Stimulated activated CD4-positive, alpha-beta T cell treated with anti-CD3 and anti-CD28 coated beads, Interleukin-4, amount 100 ng/mL, for 48 hours (primary cell): ENCODE results near the gene RXRA.

Source experiments
- DNase-seq, 2 donors: peaks; one replicate each; pipeline ENCODE4 v3.0.0-alpha.2; 2020; ENCODE audit warnings: low read depth in 2 of 2

The RXRA gene

GRCh38 chr9:134338394-134339182 lies 12.3 kb downstream of the RXRA start:
- DNase-seq: no peak

GRCh38 chr9:134339183-134339806 lies 13.0 kb downstream of the RXRA start:
- no peak for DNase-seq

- DNase-seq: no peak
Measured at GRCh38 chr9:134340475-134341160, 14.4 kb downstream of the RXRA start.

- no peak for DNase-seq
Measured at GRCh38 chr9:134341306-134341705, 15.1 kb downstream of the RXRA start.

GRCh38 chr9:134341929-134342745 lies 15.9 kb downstream of the RXRA start:
- DNase-seq: no peak

GRCh38 chr9:134342746-134343115 lies 16.5 kb downstream of the RXRA start:
- no peak for DNase-seq

- DNase-seq: no peak
Measured at GRCh38 chr9:134343637-134344036, 17.4 kb downstream of the RXRA start.

- DNase-seq: no peak
Measured at GRCh38 chr9:134344068-134344799, 18.0 kb downstream of the RXRA start.

- no peak for DNase-seq
Measured at GRCh38 chr9:134344800-134345310, 18.6 kb downstream of the RXRA start.

GRCh38 chr9:134345737-134346136 lies 19.5 kb downstream of the RXRA start:
- DNase-seq: no peak

GRCh38 chr9:134346151-134346550 lies 19.9 kb downstream of the RXRA start:
- DNase-seq: no peak

- DNase-seq: no peak
Measured at GRCh38 chr9:134346840-134347583, 20.8 kb downstream of the RXRA start.

GRCh38 chr9:134347996-134348395 lies 21.7 kb downstream of the RXRA start:
- DNase-seq: no peak

GRCh38 chr9:134348404-134349155 lies 22.3 kb downstream of the RXRA start:
- DNase-seq: no peak

- no peak for DNase-seq
Measured at GRCh38 chr9:134349936-134350335, 23.7 kb downstream of the RXRA start.

GRCh38 chr9:134350416-134350994 lies 24.2 kb downstream of the RXRA start:
- DNase-seq: no peak

GRCh38 chr9:134351606-134352176 lies 25.4 kb downstream of the RXRA start:
- DNase-seq: no peak

- DNase-seq: no peak
Measured at GRCh38 chr9:134352247-134352933, 26.1 kb downstream of the RXRA start.
